ENCODE data around the gene GNAO1. TPM values are rescaled to one million over a fixed set of nuclear protein-coding genes. Genes with fewer than 3 reads are reported as not detected.

The GNAO1 gene
- total RNA-seq, 1 experiment from 2014 or later: not detected

DNA sequence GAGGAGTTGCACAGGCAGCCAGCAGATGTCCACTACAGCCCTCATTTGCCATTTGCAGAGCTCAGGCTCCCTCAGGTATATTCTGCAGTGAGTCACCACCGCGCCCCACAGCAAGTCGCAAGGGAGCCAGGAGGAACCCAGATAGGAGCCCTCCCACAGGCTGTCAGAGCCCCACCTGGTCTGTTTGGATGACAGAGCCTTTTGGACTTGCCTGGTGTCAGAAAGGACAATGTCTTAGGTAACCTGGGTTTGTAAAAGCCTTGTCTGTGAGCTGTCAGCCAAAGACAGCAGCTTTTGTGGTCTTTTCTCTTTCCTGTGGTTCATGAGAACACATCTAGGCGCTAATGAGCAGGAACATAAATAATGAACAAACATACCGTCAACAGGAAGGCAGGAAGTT, 70.9 kb downstream of the GNAO1 start:
- Histone ChIP-seq H3K4me3 (ENCODE audit: low read depth, low read length, poor library complexity, severe bottlenecking) (no peak overlapping the region), H3K27ac (ENCODE audit: low read depth, low read length, poor library complexity, severe bottlenecking) (no peak overlapping the region), H3K9me3 (ENCODE audit: low read depth, low read length, poor library complexity, severe bottlenecking) (no peaks in the 10 kb centered on the region), H3K36me3 (ENCODE audit: insufficient read depth, low read length, poor library complexity, severe bottlenecking) (no peaks in the 10 kb centered on the region), H3K4me1 (ENCODE audit: insufficient read depth, low read length, poor library complexity, severe bottlenecking) (no peaks in the 10 kb centered on the region), H3K27me3 (replicated peaks; ENCODE audit: insufficient read depth, low read depth, low read length, poor library complexity) (no peaks in the 10 kb centered on the region)
- POLR2A ChIA-PET (ENCODE audit: low non-redundant PET): no interaction called here
- no TSS peak for BruUV-seq (replicated peaks)
- DNase-seq (ENCODE audit: low spot score): no peak
- intact Hi-C loops (cut with micrococcal nuclease; ENCODE audit: unreplicated experiment): no loop called here
- TF ChIP-seq, protein P1, sequence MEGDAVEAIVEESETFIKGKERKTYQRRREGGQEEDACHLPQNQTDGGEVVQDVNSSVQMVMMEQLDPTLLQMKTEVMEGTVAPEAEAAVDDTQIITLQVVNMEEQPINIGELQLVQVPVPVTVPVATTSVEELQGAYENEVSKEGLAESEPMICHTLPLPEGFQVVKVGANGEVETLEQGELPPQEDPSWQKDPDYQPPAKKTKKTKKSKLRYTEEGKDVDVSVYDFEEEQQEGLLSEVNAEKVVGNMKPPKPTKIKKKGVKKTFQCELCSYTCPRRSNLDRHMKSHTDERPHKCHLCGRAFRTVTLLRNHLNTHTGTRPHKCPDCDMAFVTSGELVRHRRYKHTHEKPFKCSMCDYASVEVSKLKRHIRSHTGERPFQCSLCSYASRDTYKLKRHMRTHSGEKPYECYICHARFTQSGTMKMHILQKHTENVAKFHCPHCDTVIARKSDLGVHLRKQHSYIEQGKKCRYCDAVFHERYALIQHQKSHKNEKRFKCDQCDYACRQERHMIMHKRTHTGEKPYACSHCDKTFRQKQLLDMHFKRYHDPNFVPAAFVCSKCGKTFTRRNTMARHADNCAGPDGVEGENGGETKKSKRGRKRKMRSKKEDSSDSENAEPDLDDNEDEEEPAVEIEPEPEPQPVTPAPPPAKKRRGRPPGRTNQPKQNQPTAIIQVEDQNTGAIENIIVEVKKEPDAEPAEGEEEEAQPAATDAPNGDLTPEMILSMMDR (conservative IDR thresholded peaks at IDR 0.05; ENCODE audit: low read depth, low read length): no peak
- no peak for TF ChIP-seq EZH2 (IDR thresholded peaks at IDR 0.05; ENCODE audit: borderline replicate concordance, low read depth, low read length, poor library complexity, severe bottlenecking)
- CTCF ChIA-PET: no interaction called here

DNA sequence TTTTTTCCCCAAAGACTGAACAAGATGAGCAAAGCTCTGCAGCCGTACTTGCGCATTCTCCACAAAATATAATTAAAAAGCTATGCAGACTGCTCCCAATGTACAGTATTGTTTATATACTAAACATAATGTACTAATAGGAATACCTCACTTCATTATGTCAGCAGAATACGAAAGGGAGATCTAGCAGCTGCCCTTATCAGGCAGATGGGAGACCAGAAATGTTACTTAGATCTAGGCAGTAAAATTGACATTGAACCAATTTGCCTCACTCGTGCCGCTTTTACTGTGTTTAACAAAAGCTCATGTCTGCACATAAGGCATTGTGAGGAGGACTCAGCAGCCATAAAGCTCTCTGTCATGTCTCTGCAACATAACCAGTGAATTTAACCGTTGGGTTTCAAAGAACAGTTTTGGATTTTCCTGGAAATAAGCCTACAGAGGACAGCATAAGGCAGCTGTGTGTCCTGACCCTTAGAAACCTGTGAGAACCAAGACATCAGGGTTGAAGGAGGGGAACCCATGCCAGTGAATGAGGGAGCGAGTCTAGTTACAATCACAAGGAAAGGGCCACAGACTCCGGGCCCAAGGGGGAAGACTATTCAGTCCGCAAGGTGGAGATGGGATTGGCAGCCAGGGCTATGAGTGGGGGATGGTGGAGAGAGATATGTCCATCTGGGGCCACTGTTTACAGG, 71.4 kb downstream of the GNAO1 start:
- H3K9me3 ChIP-seq (ENCODE audit: low read depth, low read length, poor library complexity, severe bottlenecking): no peaks in the 10 kb centered on the region
- no peaks in the 10 kb centered on the region for H3K27me3 ChIP-seq (replicated peaks; ENCODE audit: insufficient read depth, low read depth, low read length, poor library complexity)
- no peak overlapping the region for H3K4me3 ChIP-seq (ENCODE audit: low read depth, low read length, poor library complexity, severe bottlenecking)
- TF ChIP-seq, protein P1 (conservative IDR thresholded peaks at IDR 0.05; ENCODE audit: low read depth, low read length): no peak
- TF ChIP-seq EZH2 (IDR thresholded peaks at IDR 0.05; ENCODE audit: borderline replicate concordance, low read depth, low read length, poor library complexity, severe bottlenecking): no peak
- ChIA-PET POLR2A (ENCODE audit: low non-redundant PET) (no interaction called here), CTCF (no interaction called here)
- H3K27ac ChIP-seq (ENCODE audit: low read depth, low read length, poor library complexity, severe bottlenecking): no peak overlapping the region
- intact Hi-C loops (cut with micrococcal nuclease; ENCODE audit: unreplicated experiment): no loop called here
- no peak for DNase-seq (ENCODE audit: low spot score)
- BruUV-seq (replicated peaks): no TSS peak
- H3K36me3 ChIP-seq (ENCODE audit: insufficient read depth, low read length, poor library complexity, severe bottlenecking): no peaks in the 10 kb centered on the region
- H3K4me1 ChIP-seq (ENCODE audit: insufficient read depth, low read length, poor library complexity, severe bottlenecking): no peaks in the 10 kb centered on the region

DNA sequence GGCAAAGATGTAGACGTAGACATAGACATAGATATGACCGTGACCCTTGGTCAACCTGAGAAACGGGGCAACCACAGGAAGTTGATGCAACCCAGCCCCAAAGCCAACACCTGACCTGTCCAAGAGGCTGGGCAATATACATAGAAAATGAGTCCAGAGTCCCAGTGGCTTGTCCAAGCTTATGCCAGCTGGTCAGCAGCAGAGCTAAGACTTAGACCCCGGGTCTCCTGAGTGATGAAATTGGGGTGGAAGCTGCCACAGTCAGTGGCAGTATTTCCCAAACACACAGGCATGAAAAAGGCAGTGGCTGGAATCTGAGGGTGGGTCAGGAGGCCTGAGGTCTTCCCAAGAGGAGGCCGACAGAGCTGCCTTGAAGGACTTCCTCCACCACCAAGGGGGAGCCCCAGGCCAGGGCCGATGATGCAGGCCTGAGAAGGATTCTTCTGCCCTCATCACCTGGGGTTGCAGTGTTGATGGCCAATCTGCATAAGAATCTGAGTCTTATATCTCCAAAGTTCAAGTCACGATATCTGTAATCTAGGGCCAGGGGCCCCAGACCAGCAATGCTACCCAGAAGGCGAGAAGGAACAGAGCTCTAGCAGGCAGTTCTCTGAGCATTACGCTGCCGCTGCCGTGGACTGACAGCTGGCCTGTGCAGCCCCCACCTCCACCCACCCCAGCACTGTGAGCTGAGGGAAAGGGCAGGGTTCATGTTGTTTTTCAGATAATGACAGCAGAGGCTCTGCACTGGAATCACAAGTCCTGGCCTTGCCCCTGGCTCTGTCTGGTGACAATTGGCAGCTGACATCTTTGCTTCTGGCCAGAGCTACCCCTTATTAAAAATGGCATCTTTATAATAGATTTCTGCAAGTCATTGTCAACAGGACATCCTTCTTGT, 72.7 kb downstream of the GNAO1 start:
- BruUV-seq (replicated peaks): no TSS peak
- no peak overlapping the region for H3K4me3 ChIP-seq (ENCODE audit: low read depth, low read length, poor library complexity, severe bottlenecking)
- intact Hi-C loops (cut with micrococcal nuclease; ENCODE audit: unreplicated experiment): no loop called here
- no peaks in the 10 kb centered on the region for H3K36me3 ChIP-seq (ENCODE audit: insufficient read depth, low read length, poor library complexity, severe bottlenecking)
- no peaks in the 10 kb centered on the region for H3K9me3 ChIP-seq (ENCODE audit: low read depth, low read length, poor library complexity, severe bottlenecking)
- H3K27me3 ChIP-seq (replicated peaks; ENCODE audit: insufficient read depth, low read depth, low read length, poor library complexity): no peaks in the 10 kb centered on the region
- no peak for TF ChIP-seq EZH2 (IDR thresholded peaks at IDR 0.05; ENCODE audit: borderline replicate concordance, low read depth, low read length, poor library complexity, severe bottlenecking)
- TF ChIP-seq, protein P1 (conservative IDR thresholded peaks at IDR 0.05; ENCODE audit: low read depth, low read length): no peak
- H3K4me1 ChIP-seq (ENCODE audit: insufficient read depth, low read length, poor library complexity, severe bottlenecking): no peaks in the 10 kb centered on the region
- no peak overlapping the region for H3K27ac ChIP-seq (ENCODE audit: low read depth, low read length, poor library complexity, severe bottlenecking)
- no peak for DNase-seq (ENCODE audit: low spot score)
- ChIA-PET POLR2A (ENCODE audit: low non-redundant PET) (no interaction called here), CTCF (no interaction called here)
